ENCODE data around the gene PKP1.

PKP1 gene

GRCh38 chr1:201374364-201374763, 91.1 kb downstream of the PKP1 start:
- DNase-seq (ENCODE audit: low read depth), result no peak

DNA sequence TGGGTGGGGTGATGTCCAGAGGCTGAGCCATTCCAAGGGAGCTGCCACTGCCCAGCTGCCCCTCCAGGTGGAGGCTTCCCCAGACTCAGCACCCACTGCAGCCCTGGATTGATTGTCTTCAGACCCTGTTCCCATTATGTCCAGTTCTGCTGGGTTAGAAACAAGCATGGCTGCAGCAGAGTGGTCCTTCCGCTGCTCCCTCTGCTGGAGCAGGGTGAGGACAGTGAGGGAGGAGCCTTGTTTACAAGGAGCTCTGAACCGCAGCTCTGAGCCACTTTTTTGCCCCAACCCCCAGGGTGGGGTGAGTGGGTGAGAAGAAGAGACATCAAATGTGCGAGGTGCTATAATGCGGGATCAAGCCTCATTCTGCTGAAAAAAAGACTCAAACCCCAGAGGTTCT, 91.9 kb downstream of the PKP1 start:
- no peak for DNase-seq (ENCODE audit: low read depth)

GRCh38 chr1:201376107-201376463, 92.8 kb downstream of the PKP1 start:
- no peak for DNase-seq (ENCODE audit: low read depth)

- DNase-seq (ENCODE audit: low read depth), result no peak
These were observed 93.4 kb downstream of the PKP1 start for GRCh38 chr1:201376464-201377374.

- no peak for DNase-seq (ENCODE audit: low read depth)
These were observed 94.3 kb downstream of the PKP1 start, which contains the start of gene TNNT2 for GRCh38 chr1:201377611-201378092. TSS of gene TNNT2 (minus strand) at chr1:201377680. CDS start at chr1:201373254, 4,426 bp downstream.

GRCh38 chr1:201378804-201379203, 95.5 kb downstream of the PKP1 start:
- DNase-seq (ENCODE audit: low read depth), result no peak

DNA sequence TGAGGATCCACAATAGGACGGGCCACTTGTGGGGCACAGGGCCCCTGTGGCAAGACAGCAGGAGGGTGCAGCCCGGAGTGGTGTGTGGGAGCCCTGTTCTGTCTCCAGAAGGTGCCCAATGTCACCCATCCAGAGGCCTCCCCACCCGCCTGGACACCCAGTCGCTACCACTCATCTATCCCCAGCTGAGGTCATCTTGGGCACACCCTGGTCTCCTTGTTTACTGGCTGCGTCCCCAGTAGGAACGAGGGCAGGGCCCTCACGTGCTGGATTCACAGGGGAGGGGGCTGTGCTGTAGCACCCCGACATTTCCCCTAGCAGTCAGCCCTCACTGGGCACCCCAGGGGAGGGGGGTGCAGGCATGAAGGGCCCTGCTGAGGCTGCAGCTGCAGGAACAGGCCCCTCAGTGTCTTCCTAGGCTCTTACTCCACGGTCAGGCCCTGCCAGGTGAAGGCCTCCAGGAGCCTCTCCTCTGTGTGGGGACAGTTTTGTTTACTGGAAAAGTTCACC, 96.5 kb downstream of the PKP1 start:
- DNase-seq (ENCODE audit: low read depth), result no peak

DNA sequence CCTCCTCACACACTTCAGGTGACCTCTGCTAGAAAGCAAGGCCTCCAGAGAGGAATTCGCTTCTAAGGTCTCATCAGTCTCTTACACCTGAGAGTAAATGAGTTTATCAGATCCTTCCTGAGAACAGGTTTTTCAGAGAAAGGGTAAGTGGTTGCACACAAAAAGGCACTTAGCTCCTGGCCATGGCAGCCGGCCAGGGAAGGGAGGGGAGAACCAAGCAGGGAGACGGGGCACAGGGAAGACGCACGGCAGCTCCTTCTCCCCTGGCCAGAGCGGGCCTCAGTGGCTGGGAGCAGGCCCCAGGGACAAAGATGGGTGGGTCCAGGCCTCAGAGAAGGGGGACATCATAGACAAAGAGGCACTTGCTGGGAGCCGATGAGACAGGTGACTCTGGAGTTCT, 97.8 kb downstream of the PKP1 start:
- DNase-seq (ENCODE audit: low read depth), result no peak

Data from CMK (cell line).